ENCODE measurements around the gene TMEM221. TPM values are rescaled to one million over a fixed set of nuclear protein-coding genes. Genes with fewer than 3 reads are reported as not detected.

The TMEM221 gene
- total RNA-seq, 2 experiments from 2014 or later: not detected

DNA sequence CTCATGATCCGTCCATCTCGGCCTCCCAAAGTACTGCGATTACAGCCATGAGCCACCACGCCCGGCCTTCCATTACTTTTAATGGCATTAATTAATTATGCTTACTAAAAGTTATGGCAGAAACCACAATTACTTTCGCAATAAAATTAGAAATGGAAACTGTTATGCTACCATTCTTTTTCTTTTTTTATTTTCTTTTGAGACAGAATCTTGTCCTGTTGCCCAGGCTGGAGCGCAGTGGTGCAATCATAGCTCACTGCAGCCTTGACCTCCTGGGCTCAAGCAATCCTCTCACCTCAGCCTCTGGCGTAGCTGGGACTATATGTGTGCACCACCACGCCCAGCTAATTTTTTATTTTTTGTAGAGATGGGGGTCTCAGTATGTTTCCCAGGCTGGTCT is 38.5 kb downstream of the TMEM221 start:
- ChIA-PET POLR2A (no interaction called here), CTCF (interaction anchor here (0.6 kb wide), 1 partner anchor 102 kb away, joined by 3 read pairs; no protein-coding TSS in a partner anchor)
- TF ChIP-seq, protein P1, sequence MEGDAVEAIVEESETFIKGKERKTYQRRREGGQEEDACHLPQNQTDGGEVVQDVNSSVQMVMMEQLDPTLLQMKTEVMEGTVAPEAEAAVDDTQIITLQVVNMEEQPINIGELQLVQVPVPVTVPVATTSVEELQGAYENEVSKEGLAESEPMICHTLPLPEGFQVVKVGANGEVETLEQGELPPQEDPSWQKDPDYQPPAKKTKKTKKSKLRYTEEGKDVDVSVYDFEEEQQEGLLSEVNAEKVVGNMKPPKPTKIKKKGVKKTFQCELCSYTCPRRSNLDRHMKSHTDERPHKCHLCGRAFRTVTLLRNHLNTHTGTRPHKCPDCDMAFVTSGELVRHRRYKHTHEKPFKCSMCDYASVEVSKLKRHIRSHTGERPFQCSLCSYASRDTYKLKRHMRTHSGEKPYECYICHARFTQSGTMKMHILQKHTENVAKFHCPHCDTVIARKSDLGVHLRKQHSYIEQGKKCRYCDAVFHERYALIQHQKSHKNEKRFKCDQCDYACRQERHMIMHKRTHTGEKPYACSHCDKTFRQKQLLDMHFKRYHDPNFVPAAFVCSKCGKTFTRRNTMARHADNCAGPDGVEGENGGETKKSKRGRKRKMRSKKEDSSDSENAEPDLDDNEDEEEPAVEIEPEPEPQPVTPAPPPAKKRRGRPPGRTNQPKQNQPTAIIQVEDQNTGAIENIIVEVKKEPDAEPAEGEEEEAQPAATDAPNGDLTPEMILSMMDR (IDR thresholded peaks at IDR 0.05): no peak
- Histone ChIP-seq H3K4me1 (ENCODE audit: insufficient read depth, low read length) (peaks cover 39% of the 10 kb centered on the region), H3K9me3 (ENCODE audit: control insufficient read depth in 1 of 2, insufficient read depth in 1 of 2, low read length in 2 of 2) (no peaks in the 10 kb centered on the region), H3K4me3 (ENCODE audit: low read length) (no peak overlapping the region), H3K27ac (ENCODE audit: low read depth in 1 of 2, low read length in 2 of 2) (no peak overlapping the region), H3K36me3 (ENCODE audit: insufficient read depth, low read length) (peaks cover 35% of the 10 kb centered on the region), H3K27me3 (ENCODE audit: control insufficient read depth in 1 of 2, insufficient read depth in 2 of 2, low read length in 2 of 2) (no peaks in the 10 kb centered on the region)
- no peak for ATAC-seq (ENCODE audit: poor library complexity)
- H3K36me3 Mint-ChIP-seq (ENCODE audit: low read depth): peaks cover 23% of the 10 kb centered on the region
- H3K4me1 Mint-ChIP-seq (ENCODE audit: low read depth): peaks cover 28% of the 10 kb centered on the region
- no peak overlapping the region for H3K4me3 Mint-ChIP-seq
- intact Hi-C loops (cut with DNase I, micrococcal nuclease): no loop called here
- no peaks in the 10 kb centered on the region for H3K27me3 Mint-ChIP-seq
- H3K27ac Mint-ChIP-seq: no peak overlapping the region
- no peak for DNase-seq
- no peaks in the 10 kb centered on the region for H3K9me3 Mint-ChIP-seq

DNA sequence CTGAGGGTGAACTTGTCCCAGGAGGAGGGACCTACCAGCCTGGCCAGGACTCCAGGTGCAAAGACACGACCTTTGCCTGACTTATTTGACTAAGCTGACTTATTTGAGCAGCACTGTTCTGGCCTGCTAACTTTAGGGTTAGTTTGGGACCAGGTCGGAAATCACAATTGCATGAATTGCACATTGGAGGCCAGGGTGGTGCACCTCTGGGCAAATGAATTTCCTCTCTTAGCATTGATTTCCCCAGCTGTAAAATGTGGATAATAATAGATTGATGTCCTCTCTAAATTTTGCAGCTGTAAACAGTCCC is 41.6 kb downstream of the TMEM221 start:
- H3K27ac Mint-ChIP-seq: peak overlapping the region; percentile 86
- no peaks in the 10 kb centered on the region for H3K27me3 Mint-ChIP-seq
- no peak for ATAC-seq (ENCODE audit: poor library complexity)
- peak overlapping the region; percentile 72 for H3K4me3 ChIP-seq (ENCODE audit: low read length)
- H3K4me3 Mint-ChIP-seq: peak overlapping the region; percentile 95
- peaks cover 17% of the 10 kb centered on the region for H3K36me3 ChIP-seq (ENCODE audit: insufficient read depth, low read length)
- peaks cover 63% of the 10 kb centered on the region for H3K4me1 ChIP-seq (ENCODE audit: insufficient read depth, low read length)
- peaks cover 5% of the 10 kb centered on the region for H3K36me3 Mint-ChIP-seq (ENCODE audit: low read depth)
- TF ChIP-seq, protein P1 (IDR thresholded peaks at IDR 0.05): no peak
- H3K27me3 ChIP-seq (ENCODE audit: control insufficient read depth in 1 of 2, insufficient read depth in 2 of 2, low read length in 2 of 2): no peaks in the 10 kb centered on the region
- no peaks in the 10 kb centered on the region for H3K9me3 ChIP-seq (ENCODE audit: control insufficient read depth in 1 of 2, insufficient read depth in 1 of 2, low read length in 2 of 2)
- peaks cover 41% of the 10 kb centered on the region for H3K4me1 Mint-ChIP-seq (ENCODE audit: low read depth)
- ChIA-PET CTCF (interaction anchor here (0.7 to 2.5 kb wide), 4 partner anchors 12 to 114 kb away, joined by 3 to 7 read pairs (median 4); no protein-coding TSS in a partner anchor), POLR2A (interaction anchor here (1.6 to 3.0 kb wide), 2 partner anchors 9 to 13 kb away, joined by 4 to 26 read pairs; partner anchors contain the start of gene MVB12A)
- intact Hi-C loops (cut with DNase I, micrococcal nuclease): no loop called here
- DNase-seq: no peak
- peak overlapping the region; percentile 71 to 78 for H3K27ac ChIP-seq (ENCODE audit: low read depth in 1 of 2, low read length in 2 of 2)
- H3K9me3 Mint-ChIP-seq: no peaks in the 10 kb centered on the region

GRCh38 chr19:17406046-17406886 is 42.2 kb downstream of the TMEM221 start:
- TF ChIP-seq, protein P1 (IDR thresholded peaks at IDR 0.05): no peak
- no peaks in the 10 kb centered on the region for H3K27me3 ChIP-seq (ENCODE audit: control insufficient read depth in 1 of 2, insufficient read depth in 2 of 2, low read length in 2 of 2)
- H3K9me3 ChIP-seq (ENCODE audit: control insufficient read depth in 1 of 2, insufficient read depth in 1 of 2, low read length in 2 of 2): no peaks in the 10 kb centered on the region
- peak overlapping the region; percentile 72 for H3K4me3 ChIP-seq (ENCODE audit: low read length)
- Mint-ChIP-seq H3K4me3 (peak overlapping the region; percentile 95), H3K9me3 (no peaks in the 10 kb centered on the region), H3K36me3 (ENCODE audit: low read depth) (peaks cover 6% of the 10 kb centered on the region), H3K27ac (peak overlapping the region; percentile 86), H3K4me1 (ENCODE audit: low read depth) (peaks cover 41% of the 10 kb centered on the region), H3K27me3 (no peaks in the 10 kb centered on the region)
- intact Hi-C loops (cut with DNase I, micrococcal nuclease): no loop called here
- DNase-seq (peak in 2 of 14 experiments; percentile 29 to 55), ATAC-seq (ENCODE audit: poor library complexity) (no peak)
- H3K27ac ChIP-seq (ENCODE audit: low read depth in 1 of 2, low read length in 2 of 2): peak overlapping the region; percentile 71 to 78
- CTCF ChIA-PET: interaction anchor here (1.0 to 2.5 kb wide), 6 partner anchors 11 to 101 kb away, joined by 3 to 8 read pairs (median 4); partner anchors contain the start of genes MVB12A and TMEM221
- POLR2A ChIA-PET: interaction anchor here (1.0 to 3.0 kb wide), 5 partner anchors 10 to 97 kb away, joined by 3 to 26 read pairs (median 4); partner anchors contain the start of genes DDA1 and MVB12A
- peaks cover 16% of the 10 kb centered on the region for H3K36me3 ChIP-seq (ENCODE audit: insufficient read depth, low read length)
- peaks cover 63% of the 10 kb centered on the region for H3K4me1 ChIP-seq (ENCODE audit: insufficient read depth, low read length)

Measured in CD4-positive, alpha-beta T cell (primary cell).